CD4-positive, CD25-positive, alpha-beta regulatory T cell (primary cell): ENCODE results near the gene FCRL2. TPM values are rescaled to one million over a fixed set of nuclear protein-coding genes. Genes with fewer than 3 reads are reported as not detected.
A peak's percentile ranks its signal among the peaks of the same experiment; 100 is the strongest.

ENCODE experiments used
- ATAC-seq, 2 donors: fragments of 150-1000 bp; cut with Tn5 transposase; one replicate each; pipeline ENCODE4 v1.10.0; 2021; ENCODE audit warnings: low read depth in 2 of 2, moderate number of reproducible peaks in 2 of 2, moderate library complexity in 1 of 2
- DNase-seq, 3 donors: peaks; one replicate each; pipeline versions ENCODE4 v3.0.0 to v3.0.0-alpha.2; 2012 to 2022; ENCODE audit warnings: mixed read lengths in 1 of 3
- H3K27ac ChIP-seq: one replicate; pipeline ENCODE4 v1.7.0; 2013; ENCODE audit warnings: mild to moderate bottlenecking, low read length; ENCODE audit not compliant: insufficient read depth, poor library complexity, severe bottlenecking
- H3K27me3 ChIP-seq: one replicate; pipeline ENCODE4 v1.7.0; 2013; ENCODE audit warnings: low read length; ENCODE audit not compliant: control insufficient read depth, insufficient read depth
- H3K36me3 ChIP-seq: one replicate; pipeline ENCODE4 v1.7.0; 2013; ENCODE audit warnings: mild to moderate bottlenecking, low read length, moderate library complexity; ENCODE audit not compliant: control insufficient read depth, insufficient read depth
- H3K4me1 ChIP-seq: 2 replicates; pipeline ENCODE4 v1.7.0; 2013; ENCODE audit warnings: mild to moderate bottlenecking, low read length; ENCODE audit not compliant: insufficient read depth, control insufficient read depth, poor library complexity, severe bottlenecking
- H3K4me3 ChIP-seq: one replicate; pipeline ENCODE4 v1.7.0; 2013; ENCODE audit warnings: low read depth, mild to moderate bottlenecking, low read length, moderate library complexity
- H3K9me3 ChIP-seq, 2 experiments: 1 replicate in 1 of 2; 2 replicates in 1 of 2; pipeline ENCODE4 v1.7.0; 2013; ENCODE audit warnings: low read length in 2 of 2, mild to moderate bottlenecking in 1 of 2, moderate library complexity in 1 of 2; ENCODE audit not compliant: control insufficient read depth in 2 of 2
- H3K27ac Mint-ChIP-seq, 3 donors: one replicate each; pipeline ENCODE4 v1.8.0; 2020 to 2022; ENCODE audit warnings: mild to moderate bottlenecking in 3 of 3, mixed read lengths in 3 of 3, moderate library complexity in 2 of 3
- H3K27me3 Mint-ChIP-seq: one replicate; pipeline ENCODE4 v1.8.0; 2022; ENCODE audit warnings: mild to moderate bottlenecking, mixed read lengths
- H3K36me3 Mint-ChIP-seq: one replicate; pipeline ENCODE4 v1.8.0; 2020; ENCODE audit warnings: mixed read lengths
- H3K4me1 Mint-ChIP-seq, 4 donors: one replicate each; pipeline ENCODE4 v1.8.0; 2020 to 2022; ENCODE audit warnings: mixed read lengths in 4 of 4, mild to moderate bottlenecking in 1 of 4
- H3K4me3 Mint-ChIP-seq, 4 donors: one replicate each; pipeline ENCODE4 v1.8.0; 2020 to 2022; ENCODE audit warnings: mild to moderate bottlenecking in 4 of 4, mixed read lengths in 4 of 4, moderate library complexity in 3 of 4
- H3K9me3 Mint-ChIP-seq, 7 donors: one replicate each; pipeline ENCODE4 v1.8.0; 2020 to 2022; ENCODE audit warnings: mixed read lengths in 7 of 7, mild to moderate bottlenecking in 3 of 7, moderate library complexity in 2 of 7
- polyA plus RNA-seq, 4 donors: library from polyadenylated mRNA; unstranded; fragments of 300-500 nt; fragmentation: Illumina TruSeq; gene quantifications; one replicate each; pipeline ENCODE4 v1.2.3, GENCODE V29; 2021
- total RNA-seq: library from RNA; stranded (reverse); gene quantifications from one replicate; pipeline ENCODE4 v1.2.3, GENCODE V29; 2022

Gene FCRL2
- total RNA-seq (0.17 TPM), polyA plus RNA-seq (under 1 TPM in 2 of 4 donors, not detected in 2; 0.09 to 0.15 TPM)

GRCh38 chr1:157776971-157777391 is at the start of gene FCRL2:
Gene FCRL2, minus strand, starts transcription at chr1:157777132. Its CDS starts 59 bp downstream, at chr1:157777073.
- Histone ChIP-seq H3K4me3 (no peak within 1 kb of the TSS), H3K27me3 (no peaks in the 10 kb centered on the region), H3K9me3 (no peaks in the 10 kb centered on the region), H3K27ac (no peak within 1 kb of the TSS), H3K4me1 (peaks cover 19% of the 10 kb centered on the region), H3K36me3 (no peaks in the 10 kb centered on the region)
- no peaks in the 10 kb centered on the region for H3K9me3 Mint-ChIP-seq
- DNase-seq (no peak), ATAC-seq (no peak)
- H3K4me1 Mint-ChIP-seq = peaks cover 12 to 28% (median 16%) of the 10 kb centered on the region in 4 donors
- H3K27me3 Mint-ChIP-seq = no peaks in the 10 kb centered on the region
- H3K4me3 Mint-ChIP-seq = no peak within 1 kb of the TSS
- no peaks in the 10 kb centered on the region for H3K36me3 Mint-ChIP-seq
- H3K27ac Mint-ChIP-seq = no peak within 1 kb of the TSS

DNA sequence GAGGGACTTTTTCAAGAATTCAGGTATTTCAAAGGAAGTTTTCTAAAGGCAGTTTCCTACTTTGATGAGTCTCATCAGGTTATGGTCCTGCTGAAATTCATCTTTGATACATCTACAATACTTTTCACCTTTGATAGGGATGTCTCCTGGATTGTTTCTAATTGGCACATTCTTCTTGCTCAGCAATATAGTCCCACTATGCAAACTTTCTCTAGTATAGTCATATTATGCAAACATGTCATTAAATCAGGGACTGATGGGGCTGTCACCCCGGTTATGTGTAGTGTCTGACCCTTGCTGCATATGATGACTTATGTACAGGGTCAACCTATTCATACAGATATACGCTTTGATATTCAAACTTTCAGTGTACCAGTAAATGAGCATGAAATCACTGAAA is 43.4 kb upstream of the FCRL2 start:
- Mint-ChIP-seq H3K27me3 (peaks cover 5% of the 10 kb centered on the region), H3K4me1 (peaks cover 0 to 3% (median 0%) of the 10 kb centered on the region in 4 donors), H3K9me3 (peaks cover 0 to 4% (median 0%) of the 10 kb centered on the region in 7 donors), H3K36me3 (no peaks in the 10 kb centered on the region), H3K27ac (no peak overlapping the region), H3K4me3 (no peak overlapping the region)
- Histone ChIP-seq H3K36me3 (no peaks in the 10 kb centered on the region), H3K4me1 (no peaks in the 10 kb centered on the region), H3K4me3 (no peak overlapping the region), H3K27ac (no peak overlapping the region), H3K27me3 (no peaks in the 10 kb centered on the region), H3K9me3 (no peaks in the 10 kb centered on the region)
- ATAC-seq (no peak), DNase-seq (no peak)

- Mint-ChIP-seq H3K27me3 (peaks cover 5% of the 10 kb centered on the region), H3K27ac (no peak within 1 kb of the TSS), H3K4me3 (no peak within 1 kb of the TSS), H3K36me3 (no peaks in the 10 kb centered on the region), H3K9me3 (peaks cover 0 to 4% (median 0%) of the 10 kb centered on the region in 7 donors), H3K4me1 (peaks cover 0 to 3% (median 0%) of the 10 kb centered on the region in 4 donors)
- Histone ChIP-seq H3K4me1 (no peaks in the 10 kb centered on the region), H3K36me3 (no peaks in the 10 kb centered on the region), H3K4me3 (peak within 1 kb of the TSS; percentile 21), H3K27me3 (no peaks in the 10 kb centered on the region), H3K9me3 (no peaks in the 10 kb centered on the region), H3K27ac (no peak within 1 kb of the TSS)
- peak in 1 of 2 donors; percentile 28 for ATAC-seq
- peak in 1 of 3 donors; percentile 3 for DNase-seq
Observed at GRCh38 chr1:157819896-157820295, 43.0 kb upstream of the FCRL2 start, which contains the start of gene FCRL1. Gene FCRL1, minus strand, starts transcription at chr1:157820120. Its CDS starts 83 bp downstream, at chr1:157820037.

DNA sequence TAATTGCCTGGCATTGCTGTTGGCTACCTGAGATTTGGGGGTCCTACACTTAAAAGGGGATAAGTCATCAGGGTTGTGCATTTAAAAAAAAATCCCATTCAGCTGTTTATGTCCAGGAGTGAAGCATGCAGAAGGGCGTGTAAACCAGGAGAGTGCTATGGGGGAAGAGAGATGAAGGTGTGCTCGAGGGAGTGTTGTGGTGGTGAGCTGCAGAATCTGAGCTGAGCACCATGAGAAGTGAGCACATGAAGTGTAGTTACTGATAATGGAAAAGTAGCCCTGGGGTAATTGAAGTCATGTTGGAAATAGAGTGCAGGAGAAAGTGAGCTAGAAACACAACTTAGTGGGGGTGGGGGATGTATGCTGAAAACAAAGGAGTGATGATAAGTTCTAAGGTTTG is 42.3 kb upstream of the FCRL2 start:
- Mint-ChIP-seq H3K9me3 (peaks cover 0 to 3% (median 0%) of the 10 kb centered on the region in 7 donors), H3K36me3 (no peaks in the 10 kb centered on the region), H3K4me3 (no peak overlapping the region), H3K27ac (no peak overlapping the region), H3K4me1 (peaks cover 0 to 3% (median 0%) of the 10 kb centered on the region in 4 donors), H3K27me3 (peaks cover 5% of the 10 kb centered on the region)
- Histone ChIP-seq H3K27ac (no peak overlapping the region), H3K36me3 (no peaks in the 10 kb centered on the region), H3K9me3 (peaks cover 0 to 2% of the 10 kb centered on the region in 2 experiments), H3K27me3 (no peaks in the 10 kb centered on the region), H3K4me1 (no peaks in the 10 kb centered on the region), H3K4me3 (peak overlapping the region; percentile 21)
- ATAC-seq = no peak
- no peak for DNase-seq

- H3K9me3 ChIP-seq = peaks cover 14 to 21% of the 10 kb centered on the region in 2 experiments
- Mint-ChIP-seq H3K4me1 (peaks cover 0 to 3% (median 0%) of the 10 kb centered on the region in 4 donors), H3K36me3 (no peaks in the 10 kb centered on the region), H3K27me3 (peaks cover 14% of the 10 kb centered on the region), H3K27ac (no peak overlapping the region), H3K9me3 (peaks cover 0 to 20% (median 4%) of the 10 kb centered on the region in 7 donors), H3K4me3 (no peak overlapping the region)
- DNase-seq = no peak
- H3K36me3 ChIP-seq = no peaks in the 10 kb centered on the region
- H3K4me3 ChIP-seq = no peak overlapping the region
- H3K27me3 ChIP-seq = no peaks in the 10 kb centered on the region
- no peak for ATAC-seq
- no peak overlapping the region for H3K27ac ChIP-seq
- H3K4me1 ChIP-seq = no peaks in the 10 kb centered on the region
Observed at GRCh38 chr1:157813269-157813668, 36.3 kb upstream of the FCRL2 start.

- H3K27ac ChIP-seq = no peak overlapping the region
- ATAC-seq (peak; percentile 71), DNase-seq (peak in 1 of 3 donors; percentile 30)
- no peaks in the 10 kb centered on the region for H3K4me1 ChIP-seq
- no peaks in the 10 kb centered on the region for H3K36me3 ChIP-seq
- Mint-ChIP-seq H3K9me3 (peaks cover 0 to 4% (median 0%) of the 10 kb centered on the region in 7 donors), H3K27me3 (peaks cover 20% of the 10 kb centered on the region), H3K27ac (peak overlapping the region in 1 of 3 donors; percentile 18), H3K36me3 (no peaks in the 10 kb centered on the region), H3K4me3 (peak overlapping the region in 1 of 4 donors; percentile 22), H3K4me1 (peaks cover 0 to 9% (median 0%) of the 10 kb centered on the region in 4 donors)
- no peak overlapping the region for H3K4me3 ChIP-seq
- H3K9me3 ChIP-seq = no peaks in the 10 kb centered on the region
- no peaks in the 10 kb centered on the region for H3K27me3 ChIP-seq
Observed at GRCh38 chr1:157806431-157807149, 29.7 kb upstream of the FCRL2 start.

DNA sequence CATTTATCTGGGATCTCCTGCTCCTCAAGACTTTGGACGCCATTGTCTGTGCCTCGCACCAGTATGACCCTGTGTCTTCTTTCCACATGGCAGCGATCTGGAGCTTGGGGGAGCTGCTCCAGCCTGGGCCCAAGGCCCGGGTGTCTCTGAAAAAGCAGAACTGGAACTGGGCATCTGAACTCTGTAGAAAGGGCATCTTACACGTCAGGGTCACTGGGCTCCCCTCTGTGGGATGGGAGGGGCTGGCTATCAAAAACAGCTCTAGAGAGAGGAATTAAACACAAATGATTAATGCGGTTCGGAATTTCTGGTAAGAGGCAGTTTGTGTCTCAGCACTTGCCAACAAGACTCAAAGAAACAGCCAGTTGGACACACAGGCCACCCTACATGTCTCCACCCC is 26.9 kb upstream of the FCRL2 start:
- peaks cover 0 to 9% (median 0%) of the 10 kb centered on the region in 4 donors for H3K4me1 Mint-ChIP-seq
- DNase-seq (no peak), ATAC-seq (no peak)
- Histone ChIP-seq H3K4me3 (no peak overlapping the region), H3K36me3 (no peaks in the 10 kb centered on the region), H3K27me3 (no peaks in the 10 kb centered on the region), H3K27ac (no peak overlapping the region), H3K4me1 (no peaks in the 10 kb centered on the region), H3K9me3 (no peaks in the 10 kb centered on the region)
- no peak overlapping the region for H3K4me3 Mint-ChIP-seq
- peaks cover 18% of the 10 kb centered on the region for H3K27me3 Mint-ChIP-seq
- H3K27ac Mint-ChIP-seq = no peak overlapping the region
- H3K9me3 Mint-ChIP-seq = peaks cover 0 to 4% (median 0%) of the 10 kb centered on the region in 7 donors
- H3K36me3 Mint-ChIP-seq = no peaks in the 10 kb centered on the region
